Loucy (cell line): ENCODE results near the gene CEACAM16.

Source experiments
- CTCF ChIP-seq: fragments of 200-600 bp; sonication (generic); conservative IDR thresholded peaks from 2 replicates; pipeline ENCODE4 v1.5.1; 2014; ENCODE audit warnings: mild to moderate bottlenecking, antibody characterized with exemption, low read length
- EZH2phosphoT487 ChIP-seq: fragments of 200-600 bp; IDR thresholded peaks from 2 replicates; pipeline ENCODE4 v1.6.1; 2018; ENCODE audit warnings: antibody characterized with exemption, mild to moderate bottlenecking, moderate library complexity, borderline replicate concordance

GRCh38 chr19:44707794-44708193 lies 8.8 kb downstream of the CEACAM16 start:
- TF ChIP-seq CTCF (no peak), EZH2phosphoT487 (no peak)
